CD14-positive monocyte (primary cell): ENCODE results near the gene TSPAN3. TPM values are rescaled to one million over a fixed set of nuclear protein-coding genes. Genes with fewer than 3 reads are reported as not detected.
A peak's percentile ranks its signal among the peaks of the same experiment; 100 is the strongest.

Source experiments
- DNase-seq, 3 donors: peaks; one replicate each; pipeline ENCODE4 v3.0.0-alpha.2; 2011 to 2022
- H2AFZ ChIP-seq: 2 replicates; pipeline ENCODE4 v1.6.0; 2012; ENCODE audit warnings: mild to moderate bottlenecking, low read depth, low read length, inconsistent platforms; ENCODE audit not compliant: insufficient read depth, poor library complexity, severe bottlenecking
- H3K27ac ChIP-seq, 2 donors: 1 replicate in 1 of 2; 2 replicates in 1 of 2; pipeline ENCODE4 v1.5.1; 2012 to 2013; ENCODE audit warnings: low read length in 2 of 2, control low read depth in 1 of 2, inconsistent platforms in 1 of 2, low read depth in 1 of 2, mild to moderate bottlenecking in 1 of 2
- H3K27me3 ChIP-seq, 2 donors: one replicate each; pipeline versions ENCODE4 v1.6.0 to v1.6.1; 2011 to 2013; ENCODE audit warnings: low read length in 2 of 2; ENCODE audit not compliant: control insufficient read depth in 2 of 2, insufficient read depth in 2 of 2
- H3K36me3 ChIP-seq, 2 donors: replicated peaks in 1 of 2; 1 replicate in 1 of 2; 2 replicates in 1 of 2; pipeline versions ENCODE4 v1.5.1 to v1.6.1; 2012 to 2013; ENCODE audit warnings: low read length in 2 of 2, control low read depth in 1 of 2, inconsistent platforms in 1 of 2, mild to moderate bottlenecking in 1 of 2; ENCODE audit not compliant: insufficient read depth in 2 of 2, control insufficient read depth in 1 of 2
- H3K4me1 ChIP-seq, 2 donors: 1 replicate in 1 of 2; 2 replicates in 1 of 2; pipeline versions ENCODE4 v1.5.1 to v1.6.1; 2012 to 2013; ENCODE audit warnings: low read length in 2 of 2, control low read depth in 1 of 2, inconsistent platforms in 1 of 2, mild to moderate bottlenecking in 1 of 2, moderate library complexity in 1 of 2; ENCODE audit not compliant: insufficient read depth in 2 of 2, control insufficient read depth in 1 of 2
- H3K4me2 ChIP-seq: replicated peaks from 2 replicates; pipeline ENCODE3; 2012; ENCODE audit warnings: low read length, moderate library complexity, mild to moderate bottlenecking; ENCODE audit not compliant: poor library complexity, severe bottlenecking; ENCODE audit errors: extremely low read depth
- H3K4me3 ChIP-seq, 3 experiments: fragments of 200-600 bp in 1 of 3; sonication (generic) in 1 of 3; replicated peaks in 1 of 3; 1 replicate in 2 of 3; 2 replicates in 1 of 3; pipeline ENCODE4 v1.5.1; 2011 to 2013; ENCODE audit warnings: low read length in 3 of 3, mild to moderate bottlenecking in 3 of 3, control low read depth in 2 of 3, low read depth in 2 of 3, inconsistent platforms in 1 of 3, moderate library complexity in 1 of 3
- H3K79me2 ChIP-seq: 2 replicates; pipeline ENCODE4 v1.6.0; 2012; ENCODE audit warnings: mild to moderate bottlenecking, control low read depth, inconsistent platforms, low read length, moderate library complexity; ENCODE audit not compliant: insufficient read depth
- H3K9ac ChIP-seq: 2 replicates; pipeline ENCODE4 v1.6.0; 2017; ENCODE audit warnings: low read length, mild to moderate bottlenecking; ENCODE audit not compliant: insufficient read depth, poor library complexity, severe bottlenecking
- H3K9me3 ChIP-seq, 2 donors: replicated peaks in 1 of 2; 1 replicate in 1 of 2; 2 replicates in 1 of 2; pipeline versions ENCODE4 v1.5.1 to v1.6.1; 2012 to 2013; ENCODE audit warnings: low read length in 2 of 2, control low read depth in 1 of 2; ENCODE audit not compliant: control insufficient read depth in 1 of 2, insufficient read depth in 1 of 2
- H4K20me1 ChIP-seq: 2 replicates; pipeline ENCODE4 v1.6.0; 2012; ENCODE audit warnings: mild to moderate bottlenecking, low read length, control low read depth, moderate library complexity; ENCODE audit not compliant: insufficient read depth
- H3K27ac Mint-ChIP-seq, 7 donors: one replicate each; pipeline ENCODE4 v1.8.0; 2020; ENCODE audit warnings: mild to moderate bottlenecking in 7 of 7, mixed read lengths in 7 of 7, moderate library complexity in 6 of 7, inconsistent platforms in 2 of 7
- H3K27me3 Mint-ChIP-seq, 3 donors: one replicate each; pipeline ENCODE4 v1.8.0; 2021 to 2022; ENCODE audit warnings: low read depth in 3 of 3, mild to moderate bottlenecking in 3 of 3, mixed read lengths in 3 of 3, moderate library complexity in 3 of 3, inconsistent platforms in 1 of 3
- H3K36me3 Mint-ChIP-seq, 2 donors: one replicate each; pipeline ENCODE4 v1.8.0; 2020; ENCODE audit warnings: mixed read lengths in 2 of 2, inconsistent platforms in 1 of 2, mild to moderate bottlenecking in 1 of 2
- H3K4me1 Mint-ChIP-seq: one replicate; pipeline ENCODE4 v1.8.0; 2020; ENCODE audit warnings: mild to moderate bottlenecking, mixed read lengths
- H3K4me3 Mint-ChIP-seq, 2 donors: one replicate each; pipeline ENCODE4 v1.8.0; 2020; ENCODE audit warnings: mild to moderate bottlenecking in 2 of 2, mixed read lengths in 2 of 2, moderate library complexity in 1 of 2
- H3K9me3 Mint-ChIP-seq, 7 donors: one replicate each; pipeline ENCODE4 v1.8.0; 2020 to 2022; ENCODE audit warnings: mixed read lengths in 7 of 7, mild to moderate bottlenecking in 6 of 7, moderate library complexity in 6 of 7, inconsistent platforms in 2 of 7
- WGBS: methylation state at CpG from one replicate; pipeline ENCODE4 v1.1.5; 2013; ENCODE audit warnings: missing lambda C conversion rate; ENCODE audit not compliant: insufficient coverage; 5-methylcytosine and 5-hydroxymethylcytosine counted together
- intact Hi-C, 2 donors: fragments of 100-400 bp; cut with micrococcal nuclease; formaldehyde crosslinking; loops; one replicate each; pipeline versions ENCODE4 v1.15.0 to v1.15.1; 2023
- polyA plus RNA-seq, 3 donors: library from polyadenylated mRNA; depleted of rRNA in 1 of 3; unstranded in 2 of 3; stranded (reverse) in 1 of 3; fragments of 300-500 nt in 2 of 3; fragments of >200 nt in 1 of 3; fragmentation: Illumina TruSeq in 2 of 3; gene quantifications; 1 replicate in 2 of 3; 2 replicates in 1 of 3; pipeline ENCODE4 v1.2.3, GENCODE V29; 2012 to 2021
- TF ChIP-seq, protein P1 (sequence below): fragments of 200-600 bp; IDR thresholded peaks from one replicate; pipeline ENCODE4 v1.8.0; 2022; ENCODE audit warnings: antibody characterized with exemption, mild to moderate bottlenecking

TSPAN3 gene
- polyA plus RNA-seq, 3 donors = 26.0 to 68.0 (median 53.2) TPM

GRCh38 chr15:77021088-77021481, 49.8 kb downstream of the TSPAN3 start:
- H3K9me3 ChIP-seq = no peaks in the 10 kb centered on the region
- Mint-ChIP-seq H3K4me1 (peaks cover 66% of the 10 kb centered on the region), H3K4me3 (no peak overlapping the region), H3K27me3 (no peaks in the 10 kb centered on the region), H3K36me3 (peaks cover 66 to 94% of the 10 kb centered on the region in 2 donors), H3K9me3 (peaks cover 0 to 2% (median 0%) of the 10 kb centered on the region in 7 donors), H3K27ac (peak overlapping the region in 6 of 7 donors; percentile 30 to 94 (median 72))
- no peak overlapping the region for H3K4me2 ChIP-seq
- WGBS = 77% methylated on average over 5 of the region's 9 CpGs
- H4K20me1 ChIP-seq = peaks cover 100% of the 10 kb centered on the region
- H3K36me3 ChIP-seq = peaks cover 88 to 94% of the 10 kb centered on the region in 2 donors
- intact Hi-C loops = loop anchor here (5.0 to 10.0 kb wide), 2 partner anchors 49 to 474 kb away; no protein-coding TSS in a partner anchor
- peaks cover 40 to 51% of the 10 kb centered on the region in 2 donors for H3K4me1 ChIP-seq
- no peak overlapping the region for H3K4me3 ChIP-seq
- no peak for DNase-seq
- H3K79me2 ChIP-seq = peaks cover 97% of the 10 kb centered on the region
- peak overlapping the region in 1 of 2 donors; percentile 83 for H3K27ac ChIP-seq
- TF ChIP-seq, protein P1, sequence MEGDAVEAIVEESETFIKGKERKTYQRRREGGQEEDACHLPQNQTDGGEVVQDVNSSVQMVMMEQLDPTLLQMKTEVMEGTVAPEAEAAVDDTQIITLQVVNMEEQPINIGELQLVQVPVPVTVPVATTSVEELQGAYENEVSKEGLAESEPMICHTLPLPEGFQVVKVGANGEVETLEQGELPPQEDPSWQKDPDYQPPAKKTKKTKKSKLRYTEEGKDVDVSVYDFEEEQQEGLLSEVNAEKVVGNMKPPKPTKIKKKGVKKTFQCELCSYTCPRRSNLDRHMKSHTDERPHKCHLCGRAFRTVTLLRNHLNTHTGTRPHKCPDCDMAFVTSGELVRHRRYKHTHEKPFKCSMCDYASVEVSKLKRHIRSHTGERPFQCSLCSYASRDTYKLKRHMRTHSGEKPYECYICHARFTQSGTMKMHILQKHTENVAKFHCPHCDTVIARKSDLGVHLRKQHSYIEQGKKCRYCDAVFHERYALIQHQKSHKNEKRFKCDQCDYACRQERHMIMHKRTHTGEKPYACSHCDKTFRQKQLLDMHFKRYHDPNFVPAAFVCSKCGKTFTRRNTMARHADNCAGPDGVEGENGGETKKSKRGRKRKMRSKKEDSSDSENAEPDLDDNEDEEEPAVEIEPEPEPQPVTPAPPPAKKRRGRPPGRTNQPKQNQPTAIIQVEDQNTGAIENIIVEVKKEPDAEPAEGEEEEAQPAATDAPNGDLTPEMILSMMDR = no peak
- no peak overlapping the region for H2AFZ ChIP-seq
- no peaks in the 10 kb centered on the region for H3K27me3 ChIP-seq
- H3K9ac ChIP-seq = peak overlapping the region; percentile 4

GRCh38 chr15:77020348-77021087, 50.4 kb downstream of the TSPAN3 start:
- Histone ChIP-seq H3K27ac (peak overlapping the region in 1 of 2 donors; percentile 83), H3K27me3 (no peaks in the 10 kb centered on the region), H3K4me2 (no peak overlapping the region), H3K4me3 (no peak overlapping the region), H3K9ac (peak overlapping the region; percentile 4), H3K9me3 (no peaks in the 10 kb centered on the region), H3K36me3 (peaks cover 82 to 88% of the 10 kb centered on the region in 2 donors), H4K20me1 (peaks cover 100% of the 10 kb centered on the region), H2AFZ (no peak overlapping the region), H3K79me2 (peaks cover 97% of the 10 kb centered on the region), H3K4me1 (peaks cover 46 to 57% of the 10 kb centered on the region in 2 donors)
- H3K27ac Mint-ChIP-seq = peak overlapping the region; percentile 64 to 94 (median 82)
- TF ChIP-seq, protein P1 = no peak
- peaks cover 72% of the 10 kb centered on the region for H3K4me1 Mint-ChIP-seq
- intact Hi-C loops = loop anchor here (5.0 to 10.0 kb wide), 2 partner anchors 48 to 474 kb away; no protein-coding TSS in a partner anchor
- DNase-seq = no peak
- peaks cover 61 to 89% of the 10 kb centered on the region in 2 donors for H3K36me3 Mint-ChIP-seq
- WGBS = 83% methylated on average over 1 of the region's 6 CpGs
- peaks cover 0 to 2% (median 0%) of the 10 kb centered on the region in 7 donors for H3K9me3 Mint-ChIP-seq
- H3K4me3 Mint-ChIP-seq = no peak overlapping the region
- H3K27me3 Mint-ChIP-seq = no peaks in the 10 kb centered on the region
